Left renal pelvis (tissue), 4 donors: ENCODE results near the gene DDAH2. TPM values are rescaled to one million over a fixed set of nuclear protein-coding genes. Genes with fewer than 3 reads are reported as not detected.

Experiments used
- DNase-seq, 4 donors: peaks; one replicate each; pipeline ENCODE4 v3.0.0-alpha.2; 2013; ENCODE audit warnings: low read depth in 4 of 4, low spot score in 3 of 4
- polyA plus RNA-seq, 4 donors: library from polyadenylated mRNA; unstranded; fragments of 120-200 nt; gene quantifications; one replicate each; pipeline ENCODE4 v1.2.1, GENCODE V29; 2013; ENCODE audit not compliant: insufficient read length in 4 of 4

The DDAH2 gene
- polyA plus RNA-seq, 4 donors, result 150 to 213 (median 182) TPM

GRCh38 chr6:31733734-31734133, 4.6 kb upstream of the DDAH2 start:
- no peak for DNase-seq

- DNase-seq, result no peak
Measured at GRCh38 chr6:31732029-31732428, 2.9 kb upstream of the DDAH2 start.

DNA sequence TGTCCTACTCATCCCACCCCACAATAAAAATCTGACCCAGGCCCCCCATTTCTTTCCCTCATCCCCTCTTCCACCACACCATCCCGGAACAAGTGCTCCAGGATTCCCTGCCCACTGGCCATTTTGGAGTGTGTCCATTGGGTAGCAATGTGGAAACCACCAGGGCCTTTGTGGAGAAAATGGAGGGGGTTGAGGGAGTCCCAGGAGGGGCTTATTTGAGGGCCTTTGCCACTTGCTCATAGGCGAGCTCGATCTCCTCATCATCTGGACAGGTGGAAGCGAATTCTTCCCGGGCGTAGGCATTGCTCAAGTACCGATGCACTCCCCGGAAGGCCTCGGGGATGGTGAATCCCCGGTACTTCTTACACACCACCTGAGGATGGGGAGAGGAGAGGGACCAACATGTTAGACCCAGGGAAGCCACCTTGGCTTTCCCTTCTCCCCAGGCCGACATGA, 1.6 kb upstream of the DDAH2 start:
- no peak for DNase-seq

- DNase-seq, result peak in 3 of 4 donors; percentile 82 to 87 (median 85)
Measured at GRCh38 chr6:31729979-31730630, 1.0 kb upstream of the DDAH2 start.

GRCh38 chr6:31729515-31729978, 448 bp upstream of the DDAH2 start:
- DNase-seq, result peak in 3 of 4 donors; percentile 85 to 89 (median 87)

GRCh38 chr6:31727717-31728671, 1.1 kb downstream of the DDAH2 start:
- no peak for DNase-seq

DNA sequence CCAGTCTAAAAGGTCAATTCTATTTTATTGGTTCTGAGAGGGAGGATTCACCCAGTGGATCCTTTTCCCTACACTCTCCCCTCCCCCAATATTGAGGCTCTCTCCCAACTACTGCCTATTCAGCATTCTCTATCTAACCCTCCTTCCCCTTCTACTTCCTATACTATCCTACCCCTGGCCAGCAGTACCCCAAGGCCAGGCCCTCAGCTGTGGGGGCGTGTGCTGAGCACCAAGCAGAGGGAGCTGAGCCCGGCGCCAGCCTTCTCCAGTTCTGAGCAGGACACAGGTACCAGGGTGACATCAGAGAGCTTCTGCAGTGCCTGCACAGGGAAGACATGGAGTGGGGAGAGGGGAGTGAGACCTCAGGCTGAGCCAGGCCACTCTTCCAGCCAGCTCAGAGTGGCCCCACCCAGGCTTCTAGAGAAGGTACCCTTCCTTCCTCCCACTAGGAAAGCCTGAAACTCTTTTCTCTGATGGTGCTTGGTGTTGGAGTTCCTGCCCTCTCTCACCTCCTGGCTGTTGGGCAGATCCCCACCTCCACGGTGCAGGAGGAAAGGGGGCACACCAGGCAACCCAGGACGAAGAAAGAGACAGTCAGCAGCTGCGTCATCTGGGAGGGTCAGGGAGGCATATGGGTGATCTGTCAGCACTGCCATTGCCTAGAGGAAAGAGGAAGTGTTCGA, 1.9 kb downstream of the DDAH2 start:
- DNase-seq, result no peak

- DNase-seq, result no peak
Measured at GRCh38 chr6:31725502-31726350, 3.4 kb downstream of the DDAH2 start.

DNA sequence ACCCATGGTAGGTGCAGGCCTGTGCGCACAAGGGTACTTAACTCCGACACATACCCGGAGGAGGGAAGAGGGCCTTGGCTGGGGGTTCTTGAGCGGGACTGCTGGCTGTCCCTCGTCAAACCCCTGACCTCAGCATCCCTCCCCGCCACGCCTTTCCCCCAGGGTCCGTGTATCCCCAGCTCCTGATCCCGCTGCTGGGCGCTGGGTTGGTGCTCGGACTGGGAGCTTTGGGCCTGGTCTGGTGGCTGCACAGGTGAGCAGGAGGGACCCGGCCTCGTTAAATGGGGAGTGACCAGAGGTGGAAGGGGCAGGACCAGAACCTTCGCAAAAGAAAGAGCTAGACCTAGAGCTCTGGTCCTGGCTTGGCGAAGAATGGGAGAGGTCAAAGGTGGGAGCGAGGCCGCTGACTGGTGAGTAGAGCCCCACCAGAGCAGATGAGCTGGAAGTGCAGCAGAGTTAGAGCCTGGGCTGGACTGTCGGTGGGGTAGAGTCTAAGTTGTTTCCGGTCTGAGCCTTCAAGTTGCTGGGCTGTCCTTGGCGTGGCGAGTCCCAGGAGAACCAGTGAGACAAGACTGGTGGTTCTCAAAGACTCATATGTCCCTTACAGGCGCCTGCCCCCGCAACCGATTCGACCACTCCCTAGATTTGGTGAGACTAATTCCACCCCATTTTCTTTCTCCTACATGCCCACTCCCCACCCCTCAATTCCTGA, 5.0 kb downstream of the DDAH2 start:
- DNase-seq, result no peak

GRCh38 chr6:31723245-31723979, 5.7 kb downstream of the DDAH2 start, which contains the start of gene MPIG6B:
MPIG6B (plus strand) TSS chr6:31723373; CDS start chr6:31723384, 11 bp downstream.
- DNase-seq, result no peak

GRCh38 chr6:31722173-31722572, 6.9 kb downstream of the DDAH2 start:
- DNase-seq, result no peak

- DNase-seq, result no peak
Measured at GRCh38 chr6:31721351-31722020, 7.6 kb downstream of the DDAH2 start, which contains the start of gene LY6G6C. LY6G6C (minus strand) TSS chr6:31721746; CDS start chr6:31721679, 67 bp downstream.

DNA sequence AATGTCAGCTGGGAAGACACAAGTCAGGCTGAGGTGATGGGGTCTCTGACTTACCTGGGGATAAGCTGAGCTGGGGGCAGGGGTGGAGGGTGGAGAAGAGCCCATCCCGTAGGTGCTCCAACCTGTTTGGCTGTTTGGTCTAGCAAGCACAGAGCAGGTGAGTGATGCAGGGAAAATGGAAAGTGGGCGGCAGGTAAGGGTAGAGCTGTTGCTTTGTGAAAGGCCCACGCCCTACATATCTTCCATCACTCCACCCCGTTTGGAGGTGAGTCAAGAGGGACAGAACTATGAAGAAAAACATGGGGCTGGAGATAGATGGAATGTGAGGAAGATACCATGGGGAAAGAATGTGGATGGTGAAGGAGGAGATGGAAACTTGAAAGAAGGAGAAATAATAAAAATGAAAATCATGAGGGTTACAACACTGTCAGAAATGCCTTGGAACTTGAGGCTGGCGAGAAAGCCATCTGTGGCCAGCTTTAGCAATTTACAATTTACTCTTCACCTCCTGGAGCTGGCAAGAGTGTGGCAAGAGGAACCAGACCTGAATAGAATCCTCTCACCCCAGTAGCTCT, 8.8 kb downstream of the DDAH2 start:
- no peak for DNase-seq

GRCh38 chr6:31719001-31719400, 10.1 kb downstream of the DDAH2 start:
- no peak for DNase-seq

GRCh38 chr6:31718265-31718664, 10.8 kb downstream of the DDAH2 start:
- DNase-seq, result no peak

- no peak for DNase-seq
Measured at GRCh38 chr6:31717499-31718222, 11.4 kb downstream of the DDAH2 start.
